IMR-90 (cell line): ENCODE data around the gene DGAT2. TPM values are rescaled to one million over a fixed set of nuclear protein-coding genes. Genes with fewer than 3 reads are reported as not detected.

Source experiments
- ATAC-seq: fragments of 200-7000 bp; cut with Tn5 transposase; 2 replicates; pipeline ENCODE4 v1.9.1; 2020; ENCODE audit warnings: low read depth, mild to moderate bottlenecking, moderate library complexity
- BruUV-seq: library from RNA; stranded (reverse); fragments of 400-500 nt; replicated peaks from 2 replicates; lab custom pipeline; 2021; lab: Mats Ljungman, UMichigan
- CTCF ChIA-PET: fragments of 300-600 bp; formaldehyde crosslinking; extraction: SDS; loops from one replicate; lab custom pipeline; 2021; ENCODE audit warnings: antibody characterized with exemption; lab: Yijun Ruan, JAX
- POLR2A ChIA-PET: fragments of 300-600 bp; sonication (Branson Sonifier 250); formaldehyde crosslinking; loops from one replicate; lab custom pipeline; 2022; ENCODE audit warnings: antibody characterized with exemption; ENCODE audit not compliant: unreplicated experiment; lab: Charles Lee
- DNase-seq: peaks from one replicate; pipeline ENCODE4 v3.0.0; 2013
- H2AFZ ChIP-seq: replicated peaks from 2 replicates; pipeline ENCODE3; 2013; ENCODE audit warnings: low read length, mild to moderate bottlenecking; ENCODE audit not compliant: poor library complexity
- H2AK5ac ChIP-seq: 2 replicates; pipeline ENCODE4 v1.6.1; 2013; ENCODE audit warnings: low read depth, low read length, inconsistent platforms
- H2AK9ac ChIP-seq: replicated peaks from 2 replicates; pipeline ENCODE3; 2013; ENCODE audit warnings: mild to moderate bottlenecking, low read depth, low read length, moderate library complexity; ENCODE audit not compliant: poor library complexity
- H2BK120ac ChIP-seq: 2 replicates; pipeline ENCODE4 v1.6.1; 2013; ENCODE audit warnings: low read depth, low read length, inconsistent platforms
- H2BK15ac ChIP-seq: 3 replicates; pipeline ENCODE4 v1.6.1; 2013; ENCODE audit warnings: low read depth, low read length, inconsistent platforms
- H2BK20ac ChIP-seq: 2 replicates; pipeline ENCODE4 v1.6.1; 2013; ENCODE audit warnings: low read depth, mild to moderate bottlenecking, inconsistent platforms, low read length, moderate library complexity
- H2BK5ac ChIP-seq: 2 replicates; pipeline ENCODE4 v1.6.1; 2013; ENCODE audit warnings: mild to moderate bottlenecking, low read depth, low read length, inconsistent platforms; ENCODE audit not compliant: poor library complexity, severe bottlenecking
- H3K14ac ChIP-seq: replicated peaks from 2 replicates; pipeline ENCODE4 v1.6.1; 2013; ENCODE audit warnings: low read depth, low read length, inconsistent platforms
- H3K18ac ChIP-seq: 2 replicates; pipeline ENCODE4 v1.6.1; 2013; ENCODE audit warnings: low read depth, low read length, control low read depth
- H3K23ac ChIP-seq: 2 replicates; pipeline ENCODE4 v1.6.1; 2013; ENCODE audit warnings: low read depth, low read length, inconsistent platforms
- H3K27ac ChIP-seq: 2 replicates; pipeline ENCODE4 v1.5.1; 2013; ENCODE audit warnings: mild to moderate bottlenecking, control low read depth, low read length; ENCODE audit not compliant: insufficient read depth
- H3K27me3 ChIP-seq: 2 replicates; pipeline ENCODE4 v1.6.1; 2013; ENCODE audit warnings: low read length; ENCODE audit not compliant: control insufficient read depth, insufficient read depth
- H3K36me3 ChIP-seq: 2 replicates; pipeline ENCODE4 v1.6.1; 2013; ENCODE audit warnings: low read length, mixed read lengths; ENCODE audit not compliant: control insufficient read depth, insufficient read depth
- H3K4ac ChIP-seq: 2 replicates; pipeline ENCODE4 v1.6.1; 2013; ENCODE audit warnings: low read depth, low read length, inconsistent platforms
- H3K4me1 ChIP-seq: 2 replicates; pipeline ENCODE4 v1.6.1; 2013; ENCODE audit warnings: low read length, mixed read lengths; ENCODE audit not compliant: control insufficient read depth, insufficient read depth
- H3K4me2 ChIP-seq: 2 replicates; pipeline ENCODE4 v1.6.1; 2013; ENCODE audit warnings: low read depth, mild to moderate bottlenecking, control low read depth, low read length, moderate library complexity
- H3K4me3 ChIP-seq: 2 replicates; pipeline ENCODE4 v1.5.1; 2013; ENCODE audit warnings: low read depth, mild to moderate bottlenecking, control low read depth, low read length, moderate library complexity; ENCODE audit not compliant: insufficient read depth
- H3K56ac ChIP-seq: 2 replicates; pipeline ENCODE4 v1.6.1; 2013; ENCODE audit warnings: low read length, inconsistent platforms; ENCODE audit not compliant: insufficient read depth; ENCODE audit errors: extremely low read depth
- H3K79me1 ChIP-seq, 2 experiments: 2 replicates each; pipeline ENCODE4 v1.6.1; 2013; ENCODE audit warnings: low read length in 2 of 2, inconsistent platforms in 1 of 2, low read depth in 1 of 2
- H3K9ac ChIP-seq: 2 replicates; pipeline ENCODE4 v1.6.1; 2013; ENCODE audit warnings: low read depth, low read length, control low read depth
- H3K9me1 ChIP-seq: 2 replicates; pipeline ENCODE4 v1.6.1; 2013; ENCODE audit warnings: low read length, inconsistent platforms; ENCODE audit not compliant: insufficient read depth
- H3K9me3 ChIP-seq: 2 replicates; pipeline ENCODE4 v1.6.1; 2013; ENCODE audit warnings: low read length; ENCODE audit not compliant: control insufficient read depth, insufficient read depth
- H4K20me1 ChIP-seq: 2 replicates; pipeline ENCODE4 v1.6.1; 2013; ENCODE audit warnings: low read length, inconsistent platforms; ENCODE audit not compliant: insufficient read depth
- H4K5ac ChIP-seq: 2 replicates; pipeline ENCODE4 v1.6.1; 2013; ENCODE audit warnings: mild to moderate bottlenecking, low read depth, low read length, control low read depth
- H4K8ac ChIP-seq, 2 experiments: 2 replicates each; pipeline ENCODE4 v1.6.1; 2013; ENCODE audit warnings: low read depth in 2 of 2, low read length in 2 of 2, control low read depth in 1 of 2, inconsistent platforms in 1 of 2
- H4K91ac ChIP-seq: 2 replicates; pipeline ENCODE4 v1.6.1; 2013; ENCODE audit warnings: low read depth, low read length, inconsistent platforms; ENCODE audit not compliant: insufficient read depth
- BHLHE40 ChIP-seq: fragments of 150-350 bp; IDR thresholded peaks from 2 replicates; pipeline ENCODE4 v1.6.1; 2016; ENCODE audit warnings: mild to moderate bottlenecking, low read depth, low read length
- CEBPB ChIP-seq: IDR thresholded peaks from 2 replicates; pipeline ENCODE4 v1.6.1; 2012; ENCODE audit warnings: low read depth, low read length, improper control_type of control experiment
- CHD1 ChIP-seq: IDR thresholded peaks from 2 replicates; pipeline ENCODE4 v1.6.1; 2012; ENCODE audit warnings: low read depth, low read length, improper control_type of control experiment
- CTCF ChIP-seq: conservative IDR thresholded peaks from 2 replicates; pipeline ENCODE4 v1.5.1; 2012; ENCODE audit warnings: mild to moderate bottlenecking, low read depth, low read length, improper control_type of control experiment
- FOS ChIP-seq: fragments of 150-350 bp; IDR thresholded peaks from 2 replicates; pipeline ENCODE4 v1.6.1; 2016; ENCODE audit warnings: low read depth, low read length
- MAFK ChIP-seq: IDR thresholded peaks from 2 replicates; pipeline ENCODE4 v1.6.1; 2012; ENCODE audit warnings: low read depth, low read length, improper control_type of control experiment
- MAZ ChIP-seq: IDR thresholded peaks from 2 replicates; pipeline ENCODE4 v1.6.1; 2012; ENCODE audit warnings: low read depth, mild to moderate bottlenecking, low read length, improper control_type of control experiment, moderate library complexity, borderline replicate concordance
- MXI1 ChIP-seq: IDR thresholded peaks from 2 replicates; pipeline ENCODE4 v1.6.1; 2012; ENCODE audit warnings: low read depth, mild to moderate bottlenecking, low read length, moderate library complexity, borderline replicate concordance
- NFE2L2 ChIP-seq: fragments of 150-350 bp; IDR thresholded peaks from 2 replicates; pipeline ENCODE4 v1.6.1; 2016; ENCODE audit warnings: low read depth, mild to moderate bottlenecking, low read length
- POLR2A ChIP-seq: IDR thresholded peaks from 2 replicates; pipeline ENCODE4 v1.6.1; 2012; ENCODE audit warnings: mild to moderate bottlenecking, low read depth, low read length
- RAD21 ChIP-seq: IDR thresholded peaks from 2 replicates; pipeline ENCODE4 v1.6.1; 2012; ENCODE audit warnings: low read length, improper control_type of control experiment
- RCOR1 ChIP-seq: IDR thresholded peaks from 2 replicates; pipeline ENCODE4 v1.6.1; 2012; ENCODE audit warnings: mild to moderate bottlenecking, low read length, improper control_type of control experiment; ENCODE audit not compliant: insufficient replicate concordance
- RFX5 ChIP-seq: IDR thresholded peaks from 2 replicates; pipeline ENCODE4 v1.8.0; 2012; ENCODE audit warnings: low read depth, mild to moderate bottlenecking, low read length, moderate library complexity
- SMC3 ChIP-seq: fragments of 150-350 bp; IDR thresholded peaks from 2 replicates; pipeline ENCODE4 v1.6.1; 2016; ENCODE audit warnings: low read depth, mild to moderate bottlenecking, antibody characterized with exemption, low read length, moderate library complexity
- WGBS, 2 experiments: methylation state at CpG; one replicate each; pipeline versions ENCODE4 v1.1.5 to v1.1.7; 2013; ENCODE audit warnings: missing lambda C conversion rate in 2 of 2; ENCODE audit not compliant: insufficient read length in 1 of 2; ENCODE audit errors: extremely low coverage in 2 of 2; 5-methylcytosine and 5-hydroxymethylcytosine counted together
- dilution Hi-C: fragments of 300-500 bp; cut with HindIII; formaldehyde crosslinking; loops from one replicate; pipeline ENCODE4 v1.14.3; 2018; ENCODE audit warnings: low sequenced_read_pairs; ENCODE audit not compliant: unreplicated experiment
- in situ Hi-C: fragments of 300-500 bp; cut with MboI; formaldehyde crosslinking; loops from 3 replicates; pipeline ENCODE4 v1.14.3; 2019; ENCODE audit warnings: low sequenced_read_pairs, inconsistent platforms, mixed read lengths
- intact Hi-C: fragments of 100-400 bp; cut with micrococcal nuclease; formaldehyde crosslinking; loops from 2 replicates; pipeline ENCODE4 v1.10.0; 2022
- polyA plus RNA-seq, 3 experiments: library from polyadenylated mRNA; depleted of rRNA; stranded (reverse); fragments of >200 nt; gene quantifications; 2 replicates each; pipeline ENCODE4 v1.2.3, GENCODE V29; 2012; ENCODE audit warnings: low replicate concordance in 1 of 3
- total RNA-seq: library from RNA; depleted of rRNA; stranded (reverse); fragments of >200 nt; gene quantifications from 2 replicates; pipeline ENCODE4 v1.2.3, GENCODE V29; 2012
- TF ChIP-seq, protein P1 (sequence below): fragments of 150-350 bp; IDR thresholded peaks from 2 replicates; pipeline ENCODE4 v1.6.1; 2016; ENCODE audit warnings: low read depth, mild to moderate bottlenecking, low read length, moderate library complexity, borderline replicate concordance
- TF ChIP-seq, protein P2 (sequence below): fragments of 150-350 bp; IDR thresholded peaks from 2 replicates; pipeline ENCODE4 v1.6.1; 2017; ENCODE audit warnings: mild to moderate bottlenecking, antibody characterized with exemption, low read length, low read depth

DGAT2 gene
- total and polyA plus RNA-seq, 2 of the 4 experiments (the other 2 are of a cell fraction), result 2.3 to 2.4 TPM

DNA sequence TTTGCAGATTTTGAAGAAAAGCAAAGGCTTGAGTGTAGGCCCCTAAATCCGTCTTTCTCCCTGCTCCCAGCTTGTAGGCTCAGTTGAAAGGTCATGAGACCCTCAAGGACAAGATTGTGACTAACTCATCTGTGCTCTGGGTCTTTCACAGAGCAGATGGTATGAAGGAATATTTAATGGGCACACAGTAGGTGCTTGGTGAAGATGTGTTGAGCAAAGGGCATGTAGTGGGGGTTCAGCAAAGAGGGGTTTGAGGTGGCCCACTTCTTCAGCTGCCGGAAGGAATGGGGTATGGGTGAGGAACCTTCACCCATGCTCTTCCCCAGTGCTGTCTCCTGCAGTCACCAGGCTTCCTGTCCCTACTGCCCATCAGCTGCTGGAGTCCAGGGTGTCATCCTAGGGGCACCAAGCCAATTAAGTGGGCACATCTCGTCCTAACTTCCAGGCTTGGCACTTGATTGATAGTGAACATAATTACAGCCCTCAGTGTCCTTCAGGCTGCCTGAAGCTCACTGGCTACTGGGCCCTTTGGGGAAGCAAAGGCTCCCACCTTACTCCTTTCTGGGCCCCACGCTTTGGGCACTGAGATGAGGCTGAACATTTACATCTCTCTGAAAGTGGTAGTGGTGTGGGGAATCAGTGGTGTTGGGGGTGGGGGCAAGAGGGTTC is 15.0 kb downstream of the DGAT2 start:
- Histone ChIP-seq H4K20me1 (no peaks in the 10 kb centered on the region), H3K56ac (no peak overlapping the region), H2BK120ac (no peak overlapping the region), H3K27me3 (peaks cover 31% of the 10 kb centered on the region), H4K5ac (no peak overlapping the region), H3K36me3 (no peaks in the 10 kb centered on the region), H3K27ac (no peak overlapping the region), H2AFZ (no peak overlapping the region), H3K9ac (no peak overlapping the region), H3K23ac (no peak overlapping the region), H3K9me1 (no peaks in the 10 kb centered on the region), H3K4me2 (no peak overlapping the region), H3K14ac (no peak overlapping the region), H3K4me1 (no peaks in the 10 kb centered on the region), H3K4me3 (no peak overlapping the region), H4K91ac (no peak overlapping the region), H3K79me1 (no peaks in the 10 kb centered on the region), H3K4ac (no peak overlapping the region), H4K8ac (no peak overlapping the region), H3K9me3 (no peaks in the 10 kb centered on the region), H2BK15ac (no peak overlapping the region), H3K18ac (no peak overlapping the region), H2AK9ac (no peak overlapping the region), H2AK5ac (no peak overlapping the region), H2BK5ac (no peak overlapping the region), H2BK20ac (no peak overlapping the region)
- no TSS peak for BruUV-seq
- intact Hi-C loops (no loop called here), dilution Hi-C loops (no loop called here), in situ Hi-C loops (no loop called here)
- POLR2A ChIA-PET, result no interaction called here
- WGBS, 2 experiments, result 50% methylated on average over 1 of the region's 4 CpGs; no CpG with 5 or more reads in 1 of the 2 experiments
- DNase-seq (no peak), ATAC-seq (no peak)
- no peak for TF ChIP-seq RFX5
- no peak for TF ChIP-seq NFE2L2
- no peak for TF ChIP-seq MXI1
- no peak for TF ChIP-seq CEBPB
- TF ChIP-seq POLR2A, result no peak
- no peak for TF ChIP-seq RAD21
- no peak for TF ChIP-seq SMC3
- TF ChIP-seq CTCF, result no peak
- no peak for TF ChIP-seq MAFK
- no peak for TF ChIP-seq FOS
- TF ChIP-seq MAZ, result no peak
- TF ChIP-seq RCOR1, result no peak
- no peak for TF ChIP-seq CHD1
- no peak for TF ChIP-seq BHLHE40
- TF ChIP-seq, protein P1, sequence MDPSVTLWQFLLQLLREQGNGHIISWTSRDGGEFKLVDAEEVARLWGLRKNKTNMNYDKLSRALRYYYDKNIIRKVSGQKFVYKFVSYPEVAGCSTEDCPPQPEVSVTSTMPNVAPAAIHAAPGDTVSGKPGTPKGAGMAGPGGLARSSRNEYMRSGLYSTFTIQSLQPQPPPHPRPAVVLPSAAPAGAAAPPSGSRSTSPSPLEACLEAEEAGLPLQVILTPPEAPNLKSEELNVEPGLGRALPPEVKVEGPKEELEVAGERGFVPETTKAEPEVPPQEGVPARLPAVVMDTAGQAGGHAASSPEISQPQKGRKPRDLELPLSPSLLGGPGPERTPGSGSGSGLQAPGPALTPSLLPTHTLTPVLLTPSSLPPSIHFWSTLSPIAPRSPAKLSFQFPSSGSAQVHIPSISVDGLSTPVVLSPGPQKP, result no peak
- TF ChIP-seq, protein P2, sequence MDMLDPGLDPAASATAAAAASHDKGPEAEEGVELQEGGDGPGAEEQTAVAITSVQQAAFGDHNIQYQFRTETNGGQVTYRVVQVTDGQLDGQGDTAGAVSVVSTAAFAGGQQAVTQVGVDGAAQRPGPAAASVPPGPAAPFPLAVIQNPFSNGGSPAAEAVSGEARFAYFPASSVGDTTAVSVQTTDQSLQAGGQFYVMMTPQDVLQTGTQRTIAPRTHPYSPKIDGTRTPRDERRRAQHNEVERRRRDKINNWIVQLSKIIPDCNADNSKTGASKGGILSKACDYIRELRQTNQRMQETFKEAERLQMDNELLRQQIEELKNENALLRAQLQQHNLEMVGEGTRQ, result no peak
- CTCF ChIA-PET, result no interaction called here
